Hepatocyte (in vitro differentiated cells): Measurements from ENCODE around the gene SOX6. TPM values are rescaled to one million over a fixed set of nuclear protein-coding genes. Genes with fewer than 3 reads are reported as not detected.

Source experiments
- DNase-seq: peaks from one replicate; pipeline ENCODE4 v3.0.0-alpha.2; 2016; ENCODE audit warnings: low spot score
- H2AFZ ChIP-seq: fragments of 200-600 bp; sonication (generic); 2 replicates; pipeline ENCODE4 v1.6.0; 2016; ENCODE audit warnings: antibody characterized with exemption, mild to moderate bottlenecking
- H3K27ac ChIP-seq: fragments of 200-600 bp; sonication (generic); 2 replicates; pipeline ENCODE4 v1.5.1; 2016; ENCODE audit warnings: mild to moderate bottlenecking
- H3K27me3 ChIP-seq: fragments of 200-600 bp; sonication (generic); 2 replicates; pipeline ENCODE4 v1.6.1; 2016
- H3K36me3 ChIP-seq: fragments of 200-600 bp; sonication (generic); replicated peaks from 2 replicates; pipeline ENCODE4 v1.5.1; 2016; ENCODE audit warnings: low read depth; ENCODE audit not compliant: insufficient read depth
- H3K4me1 ChIP-seq: fragments of 200-600 bp; sonication (generic); 2 replicates; pipeline ENCODE4 v1.5.1; 2016; ENCODE audit warnings: mild to moderate bottlenecking, moderate library complexity; ENCODE audit not compliant: insufficient read depth
- H3K4me2 ChIP-seq: fragments of 200-600 bp; sonication (generic); 2 replicates; pipeline ENCODE4 v1.6.0; 2016
- H3K4me3 ChIP-seq: fragments of 200-600 bp; sonication (generic); 2 replicates; pipeline ENCODE4 v1.5.1; 2016; ENCODE audit warnings: mild to moderate bottlenecking
- H3K79me2 ChIP-seq: fragments of 200-600 bp; sonication (generic); 2 replicates; pipeline ENCODE4 v1.6.0; 2017; ENCODE audit warnings: mild to moderate bottlenecking
- H3K9me2 ChIP-seq: fragments of 200-600 bp; sonication (generic); replicated peaks from 2 replicates; pipeline ENCODE4 v1.6.0; 2017; ENCODE audit warnings: mild to moderate bottlenecking; ENCODE audit not compliant: insufficient read depth
- H3K9me3 ChIP-seq: fragments of 200-600 bp; sonication (generic); 2 replicates; pipeline ENCODE4 v1.5.1; 2016; ENCODE audit warnings: low read depth, mild to moderate bottlenecking
- H4K20me1 ChIP-seq: fragments of 200-600 bp; sonication (generic); 2 replicates; pipeline ENCODE4 v1.6.0; 2016; ENCODE audit warnings: mild to moderate bottlenecking; ENCODE audit not compliant: insufficient read depth, poor library complexity, severe bottlenecking
- CTCF ChIP-seq: fragments of 200-600 bp; sonication (generic); IDR thresholded peaks from 2 replicates; pipeline ENCODE4 v1.5.1; 2016; ENCODE audit warnings: antibody characterized with exemption, mild to moderate bottlenecking; ENCODE audit not compliant: poor library complexity
- EZH2 ChIP-seq: fragments of 200-600 bp; sonication (generic); IDR thresholded peaks from 2 replicates; pipeline ENCODE4 v1.6.1; 2016; ENCODE audit warnings: antibody characterized with exemption, mild to moderate bottlenecking, borderline replicate concordance
- EZH2phosphoT487 ChIP-seq: fragments of 200-600 bp; sonication (generic); IDR thresholded peaks from one replicate; pipeline ENCODE4 v1.6.1; 2018; ENCODE audit warnings: antibody characterized with exemption, mild to moderate bottlenecking, low read depth, moderate library complexity; ENCODE audit not compliant: unreplicated experiment, severe bottlenecking
- WGBS: methylation state at CpG from one replicate; pipeline ENCODE4 v1.1.6; 2016; ENCODE audit warnings: low lambda C conversion rate; ENCODE audit errors: missing lambda C conversion rate; 5-methylcytosine and 5-hydroxymethylcytosine counted together
- polyA plus RNA-seq: library from polyadenylated mRNA; unstranded; fragments of >200 nt; fragmentation: Nextera tagmentation; extraction: Ambion mirVana; gene quantifications from 2 replicates; pipeline ENCODE4 v1.2.1, GENCODE V29; 2016
- total RNA-seq: library from RNA; depleted of rRNA; stranded (reverse); fragments of >200 nt; gene quantifications from 2 replicates; pipeline ENCODE4 v1.2.3, GENCODE V29; 2014

The SOX6 gene
- total and polyA plus RNA-seq, 2 experiments from 2014 or later, result 23.2 to 75.7 TPM

- no peaks in the 10 kb centered on the region for H3K9me2 ChIP-seq
- no peaks in the 10 kb centered on the region for H3K79me2 ChIP-seq
- no peaks in the 10 kb centered on the region for H3K27me3 ChIP-seq
- no peak for DNase-seq
- H4K20me1 ChIP-seq, result no peaks in the 10 kb centered on the region
- WGBS, result 72% methylated on average over 12 of the region's 12 CpGs
- no peak overlapping the region for H2AFZ ChIP-seq
- H3K4me3 ChIP-seq, result no peak overlapping the region
- H3K9me3 ChIP-seq, result no peaks in the 10 kb centered on the region
- H3K36me3 ChIP-seq, result no peaks in the 10 kb centered on the region
- peak overlapping the region; percentile 24 for H3K4me2 ChIP-seq
- H3K27ac ChIP-seq, result no peak overlapping the region
- H3K4me1 ChIP-seq, result no peaks in the 10 kb centered on the region
- TF ChIP-seq CTCF (no peak), EZH2phosphoT487 (no peak), EZH2 (no peak)
These were observed 418.7 kb downstream of the SOX6 start for GRCh38 chr11:15937601-15938120.

GRCh38 chr11:15936011-15936410, 420.3 kb downstream of the SOX6 start:
- Histone ChIP-seq H2AFZ (no peak overlapping the region), H3K4me2 (no peak overlapping the region), H3K9me3 (no peaks in the 10 kb centered on the region), H3K27ac (no peak overlapping the region), H3K4me3 (no peak overlapping the region), H4K20me1 (no peaks in the 10 kb centered on the region), H3K4me1 (no peaks in the 10 kb centered on the region), H3K79me2 (no peaks in the 10 kb centered on the region), H3K27me3 (no peaks in the 10 kb centered on the region), H3K36me3 (no peaks in the 10 kb centered on the region), H3K9me2 (no peaks in the 10 kb centered on the region)
- DNase-seq, result no peak
- no peak for TF ChIP-seq EZH2phosphoT487
- TF ChIP-seq CTCF, result no peak
- TF ChIP-seq EZH2, result no peak
- 95% methylated on average over 2 of the region's 2 CpGs for WGBS

- Histone ChIP-seq H3K27me3 (no peaks in the 10 kb centered on the region), H3K4me2 (no peak overlapping the region), H2AFZ (no peak overlapping the region), H3K9me3 (no peaks in the 10 kb centered on the region), H3K4me1 (no peaks in the 10 kb centered on the region), H3K79me2 (no peaks in the 10 kb centered on the region), H3K4me3 (no peak overlapping the region), H4K20me1 (no peaks in the 10 kb centered on the region), H3K36me3 (no peaks in the 10 kb centered on the region), H3K27ac (no peak overlapping the region), H3K9me2 (no peaks in the 10 kb centered on the region)
- 94% methylated on average over 8 of the region's 8 CpGs for whole genome bisulfite sequencing
- no peak for DNase-seq
- no peak for TF ChIP-seq EZH2
- TF ChIP-seq CTCF, result no peak
- TF ChIP-seq EZH2phosphoT487, result no peak
These were observed 421.0 kb downstream of the SOX6 start for GRCh38 chr11:15935373-15935772.

- TF ChIP-seq CTCF, result no peak
- no peak for TF ChIP-seq EZH2
- TF ChIP-seq EZH2phosphoT487, result no peak
- H4K20me1 ChIP-seq, result no peaks in the 10 kb centered on the region
- no peaks in the 10 kb centered on the region for H3K4me1 ChIP-seq
- H3K9me3 ChIP-seq, result no peaks in the 10 kb centered on the region
- H3K4me3 ChIP-seq, result no peak overlapping the region
- H3K27ac ChIP-seq, result no peak overlapping the region
- no peaks in the 10 kb centered on the region for H3K79me2 ChIP-seq
- H3K36me3 ChIP-seq, result no peaks in the 10 kb centered on the region
- no peak overlapping the region for H2AFZ ChIP-seq
- WGBS, result 93% methylated on average over 7 of the region's 7 CpGs
- DNase-seq, result no peak
- H3K27me3 ChIP-seq, result no peaks in the 10 kb centered on the region
- H3K9me2 ChIP-seq, result no peaks in the 10 kb centered on the region
- no peak overlapping the region for H3K4me2 ChIP-seq
These were observed 422.3 kb downstream of the SOX6 start for GRCh38 chr11:15933886-15934625.
